HFFc6 (cell line): ENCODE data around the gene ZBTB17. TPM values are rescaled to one million over a fixed set of nuclear protein-coding genes. Genes with fewer than 3 reads are reported as not detected.
"Not testable (repeated sequence)": the region's sequence is repeated elsewhere in the genome, so short reads cannot be mapped to it uniquely, and the experiment has no call there.

Experiments
- DNase-seq: peaks from one replicate; pipeline ENCODE4 v3.0.0-alpha.2; 2018
- H3K27ac Mint-ChIP-seq: 2 replicates; pipeline ENCODE4 v1.8.0; 2020; ENCODE audit warnings: mild to moderate bottlenecking, mixed read lengths
- H3K27me3 Mint-ChIP-seq: 2 replicates; pipeline ENCODE4 v1.8.0; 2021; ENCODE audit warnings: mild to moderate bottlenecking, moderate library complexity, mixed read lengths; ENCODE audit not compliant: insufficient read depth
- H3K36me3 Mint-ChIP-seq: 2 replicates; pipeline ENCODE4 v1.8.0; 2021; ENCODE audit warnings: low read depth, mixed read lengths
- H3K4me1 Mint-ChIP-seq: 2 replicates; pipeline ENCODE4 v1.8.0; 2020; ENCODE audit warnings: low read depth, mixed read lengths
- H3K4me3 Mint-ChIP-seq: 2 replicates; pipeline ENCODE4 v1.8.0; 2020; ENCODE audit warnings: mild to moderate bottlenecking, moderate library complexity, mixed read lengths
- H3K9me3 Mint-ChIP-seq: 2 replicates; pipeline ENCODE4 v1.8.0; 2020; ENCODE audit warnings: mild to moderate bottlenecking, mixed read lengths
- total RNA-seq, 6 experiments: library from RNA; stranded (reverse); fragmentation: NEBNext Ultra II Directional; extraction: Animal tissue kit (Norgen Biotek cat#: 25700); gene quantifications; 2 replicates in 1 of 6; 3 replicates in 5 of 6; pipeline ENCODE4 v1.2.3, GENCODE V29; 2021
- TF ChIP-seq, protein P1 (sequence below): fragments of 200-600 bp; sonication (generic); IDR thresholded peaks from 2 replicates; pipeline ENCODE4 v1.5.0; 2021; ENCODE audit warnings: antibody characterized with exemption, mild to moderate bottlenecking

Gene ZBTB17
- total RNA-seq, 6 experiments from 2014 or later: 22.5 to 25.4 (median 24.1) TPM

DNA sequence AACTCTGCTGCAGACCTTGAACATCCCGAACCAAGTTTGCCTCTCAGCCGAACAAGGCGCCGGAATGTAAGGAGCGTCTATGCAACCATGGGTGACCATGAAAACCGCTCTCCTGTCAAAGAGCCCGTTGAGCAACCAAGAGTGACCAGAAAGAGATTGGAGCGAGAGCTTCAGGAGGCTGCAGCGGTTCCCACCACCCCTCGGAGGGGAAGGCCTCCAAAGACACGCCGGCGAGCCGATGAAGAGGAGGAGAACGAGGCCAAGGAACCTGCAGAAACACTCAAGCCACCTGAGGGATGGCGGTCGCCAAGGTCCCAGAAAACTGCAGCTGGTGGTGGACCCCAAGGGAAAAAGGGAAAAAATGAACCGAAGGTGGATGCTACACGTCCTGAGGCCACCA is 44.0 kb downstream of the ZBTB17 start:
- Mint-ChIP-seq H3K27ac (no peak overlapping the region), H3K4me1 (no peaks in the 10 kb centered on the region), H3K36me3 (peaks cover 68% of the 10 kb centered on the region), H3K9me3 (no peaks in the 10 kb centered on the region), H3K4me3 (no peak overlapping the region), H3K27me3 (peaks cover 4% of the 10 kb centered on the region)
- TF ChIP-seq, protein P1, sequence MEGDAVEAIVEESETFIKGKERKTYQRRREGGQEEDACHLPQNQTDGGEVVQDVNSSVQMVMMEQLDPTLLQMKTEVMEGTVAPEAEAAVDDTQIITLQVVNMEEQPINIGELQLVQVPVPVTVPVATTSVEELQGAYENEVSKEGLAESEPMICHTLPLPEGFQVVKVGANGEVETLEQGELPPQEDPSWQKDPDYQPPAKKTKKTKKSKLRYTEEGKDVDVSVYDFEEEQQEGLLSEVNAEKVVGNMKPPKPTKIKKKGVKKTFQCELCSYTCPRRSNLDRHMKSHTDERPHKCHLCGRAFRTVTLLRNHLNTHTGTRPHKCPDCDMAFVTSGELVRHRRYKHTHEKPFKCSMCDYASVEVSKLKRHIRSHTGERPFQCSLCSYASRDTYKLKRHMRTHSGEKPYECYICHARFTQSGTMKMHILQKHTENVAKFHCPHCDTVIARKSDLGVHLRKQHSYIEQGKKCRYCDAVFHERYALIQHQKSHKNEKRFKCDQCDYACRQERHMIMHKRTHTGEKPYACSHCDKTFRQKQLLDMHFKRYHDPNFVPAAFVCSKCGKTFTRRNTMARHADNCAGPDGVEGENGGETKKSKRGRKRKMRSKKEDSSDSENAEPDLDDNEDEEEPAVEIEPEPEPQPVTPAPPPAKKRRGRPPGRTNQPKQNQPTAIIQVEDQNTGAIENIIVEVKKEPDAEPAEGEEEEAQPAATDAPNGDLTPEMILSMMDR: no peak
- DNase-seq: no peak

DNA sequence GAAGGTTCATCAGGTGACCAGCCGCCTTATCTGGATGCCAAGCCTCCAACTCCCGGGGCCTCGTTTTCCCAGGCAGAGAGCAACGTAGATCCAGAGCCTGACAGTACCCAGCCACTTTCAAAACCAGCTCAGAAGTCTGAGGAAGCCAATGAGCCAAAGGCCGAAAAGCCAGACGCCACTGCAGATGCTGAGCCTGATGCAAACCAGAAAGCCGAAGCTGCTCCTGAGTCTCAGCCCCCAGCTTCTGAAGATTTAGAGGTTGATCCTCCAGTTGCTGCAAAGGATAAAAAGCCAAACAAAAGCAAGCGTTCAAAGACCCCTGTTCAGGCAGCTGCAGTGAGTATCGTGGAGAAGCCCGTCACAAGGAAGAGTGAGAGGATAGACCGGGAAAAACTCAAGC is 44.5 kb downstream of the ZBTB17 start:
- H3K9me3 Mint-ChIP-seq: no peaks in the 10 kb centered on the region
- no peaks in the 10 kb centered on the region for H3K4me1 Mint-ChIP-seq
- TF ChIP-seq, protein P1: no peak
- H3K4me3 Mint-ChIP-seq: no peak overlapping the region
- peaks cover 1% of the 10 kb centered on the region for H3K27me3 Mint-ChIP-seq
- H3K27ac Mint-ChIP-seq: no peak overlapping the region
- H3K36me3 Mint-ChIP-seq: peaks cover 68% of the 10 kb centered on the region
- no peak for DNase-seq

DNA sequence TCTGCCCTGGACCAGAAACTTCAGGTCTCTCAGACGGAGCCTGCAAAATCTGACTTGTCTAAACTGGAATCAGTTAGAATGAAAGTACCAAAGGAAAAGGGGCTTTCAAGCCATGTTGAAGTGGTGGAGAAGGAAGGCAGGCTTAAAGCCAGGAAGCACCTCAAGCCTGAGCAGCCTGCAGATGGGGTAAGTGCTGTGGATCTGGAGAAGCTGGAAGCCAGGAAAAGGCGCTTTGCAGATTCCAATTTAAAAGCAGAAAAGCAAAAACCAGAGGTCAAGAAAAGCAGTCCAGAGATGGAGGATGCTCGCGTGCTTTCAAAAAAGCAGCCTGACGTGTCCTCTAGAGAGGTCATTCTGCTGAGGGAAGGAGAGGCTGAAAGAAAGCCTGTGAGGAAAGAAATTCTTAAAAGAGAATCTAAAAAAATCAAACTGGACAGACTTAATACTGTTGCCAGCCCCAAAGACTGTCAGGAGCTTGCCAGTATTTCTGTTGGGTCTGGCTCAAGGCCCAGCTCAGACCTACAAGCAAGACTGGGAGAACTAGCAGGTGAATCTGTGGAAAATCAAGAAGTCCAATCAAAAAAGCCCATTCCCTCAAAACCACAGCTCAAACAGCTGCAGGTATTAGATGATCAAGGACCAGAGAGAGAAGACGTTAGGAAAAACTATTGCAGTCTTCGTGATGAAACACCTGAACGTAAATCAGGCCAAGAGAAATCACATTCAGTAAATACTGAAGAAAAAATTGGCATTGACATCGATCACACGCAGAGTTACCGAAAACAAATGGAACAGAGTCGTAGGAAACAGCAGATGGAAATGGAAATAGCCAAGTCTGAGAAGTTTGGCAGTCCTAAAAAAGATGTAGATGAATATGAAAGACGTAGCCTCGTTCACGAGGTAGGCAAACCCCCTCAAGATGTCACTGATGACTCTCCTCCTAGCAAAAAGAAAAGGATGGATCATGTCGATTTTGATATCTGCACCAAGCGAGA is 46.6 kb downstream of the ZBTB17 start:
- DNase-seq: no peak
- TF ChIP-seq, protein P1: no peak
- Mint-ChIP-seq H3K4me1 (peaks cover 11% of the 10 kb centered on the region), H3K27me3 (no peaks in the 10 kb centered on the region; the same call in none of the 2 replicates), H3K36me3 (peaks cover 66% of the 10 kb centered on the region), H3K9me3 (no peaks in the 10 kb centered on the region), H3K27ac (no peak overlapping the region), H3K4me3 (no peak overlapping the region)

DNA sequence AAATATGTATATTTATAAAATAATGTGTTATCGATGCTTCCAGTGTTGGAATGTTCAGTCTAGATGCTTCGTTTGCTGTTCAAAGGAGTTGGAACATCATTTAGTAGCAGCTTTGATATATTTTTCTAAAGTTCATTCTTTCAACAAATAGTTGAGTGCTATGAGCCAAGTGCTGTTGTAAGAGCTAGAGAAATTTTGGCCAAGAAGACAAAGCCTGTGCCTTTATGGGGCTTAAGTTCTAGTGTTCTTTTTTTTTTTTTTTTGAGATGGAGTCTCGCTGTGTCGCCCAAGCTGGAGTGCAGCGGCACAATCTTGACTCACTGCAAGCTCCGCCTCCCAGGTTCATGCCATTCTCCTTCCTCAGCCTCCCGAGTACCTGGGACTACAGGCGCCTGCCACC is 49.5 kb downstream of the ZBTB17 start:
- Mint-ChIP-seq H3K36me3 (peaks cover 50% of the 10 kb centered on the region), H3K4me1 (peaks cover 26% of the 10 kb centered on the region)
- not testable (repeated sequence) for DNase-seq, H3K27ac Mint-ChIP-seq, H3K9me3 Mint-ChIP-seq, H3K27me3 Mint-ChIP-seq, H3K4me3 Mint-ChIP-seq

DNA sequence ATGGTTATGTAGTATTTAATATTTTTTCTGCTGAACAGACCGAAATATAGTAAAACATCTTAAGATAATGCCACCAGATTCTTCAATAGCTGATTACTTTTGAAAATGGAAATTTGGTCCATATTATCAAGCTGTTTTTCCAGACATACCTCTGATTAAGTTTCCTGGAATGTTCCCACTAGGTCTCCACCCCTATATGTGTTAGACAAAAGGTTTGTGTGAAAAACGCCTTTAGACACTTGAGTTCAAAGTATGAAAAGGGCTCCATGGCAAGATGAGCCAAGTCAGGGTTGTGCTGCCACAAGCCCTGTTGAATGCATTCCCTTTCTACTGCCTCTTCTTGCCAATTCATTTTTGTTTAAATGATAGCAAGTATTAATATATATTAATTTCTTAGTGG is 52.7 kb downstream of the ZBTB17 start:
- H3K27me3 Mint-ChIP-seq: peaks cover 1% of the 10 kb centered on the region; the same call in 1 of the 2 replicates
- peak; percentile 26 for DNase-seq
- TF ChIP-seq, protein P1: no peak
- H3K4me1 Mint-ChIP-seq: peaks cover 41% of the 10 kb centered on the region
- no peaks in the 10 kb centered on the region for H3K9me3 Mint-ChIP-seq
- peak overlapping the region; percentile 36; the same call in 1 of the 2 replicates for H3K27ac Mint-ChIP-seq
- H3K4me3 Mint-ChIP-seq: no peak overlapping the region
- H3K36me3 Mint-ChIP-seq: peaks cover 33% of the 10 kb centered on the region
